HEK293 (cell line): ENCODE measurements around the gene MYH13.

ENCODE experiments used
- CTCF ChIA-PET: fragments of 350-600 bp; formaldehyde crosslinking; extraction: SDS; loops from one replicate; lab custom pipeline; 2021; ENCODE audit warnings: antibody characterized with exemption; lab: Yijun Ruan, JAX
- POLR2A ChIA-PET: fragments of 300-600 bp; formaldehyde crosslinking; extraction: SDS; loops from one replicate; lab custom pipeline; 2020; ENCODE audit warnings: antibody characterized with exemption, inconsistent platforms; lab: Yijun Ruan, JAX
- H3K27ac ChIP-seq: fragments of 200-500 bp; sonication (Bioruptor generic); 2 replicates; pipeline ENCODE4 v1.5.1; 2014; ENCODE audit warnings: low read depth, low read length, control low read depth, inconsistent platforms; ENCODE audit errors: extremely low read depth
- H3K36me3 ChIP-seq, 2 experiments: fragments of 200-500 bp in 1 of 2; sonication (Bioruptor generic) in 1 of 2; 1 replicate in 1 of 2; 2 replicates in 1 of 2; pipeline ENCODE4 v1.5.1; 2014 to 2017; ENCODE audit warnings: inconsistent platforms in 2 of 2, low read length in 2 of 2; ENCODE audit not compliant: control insufficient read depth in 2 of 2, insufficient read depth in 1 of 2
- H3K4me1 ChIP-seq: fragments of 200-500 bp; sonication (Bioruptor generic); 2 replicates; pipeline ENCODE4 v1.5.1; 2014; ENCODE audit warnings: mild to moderate bottlenecking, low read length, inconsistent platforms; ENCODE audit not compliant: control insufficient read depth, insufficient read depth
- H3K4me3 ChIP-seq: 2 replicates; pipeline ENCODE4 v1.5.1; 2011; ENCODE audit warnings: low read depth, mild to moderate bottlenecking, control low read depth, low read length, moderate library complexity
- H3K9me3 ChIP-seq: fragments of 200-500 bp; sonication (Bioruptor generic); 2 replicates; pipeline ENCODE4 v1.5.1; 2014; ENCODE audit warnings: low read depth, low read length, inconsistent platforms; ENCODE audit not compliant: control insufficient read depth, insufficient read depth
- EGR2 ChIP-seq: fragments of 450-650 bp; formaldehyde crosslinking; IDR thresholded peaks from 2 replicates; pipeline ENCODE4 v1.5.1; 2016; ENCODE audit warnings: low read depth, missing biosample characterization, missing genetic modification characterization
- GLI4 ChIP-seq: fragments of 450-650 bp; formaldehyde crosslinking; IDR thresholded peaks from 2 replicates; pipeline ENCODE4 v1.5.1; 2016; ENCODE audit warnings: missing biosample characterization, missing genetic modification characterization
- HOXA7 ChIP-seq: sonication (generic); formaldehyde crosslinking; IDR thresholded peaks from 2 replicates; pipeline ENCODE4 v1.8.1; 2022; ENCODE audit warnings: missing genetic modification reagents, borderline replicate concordance
- PBX3 ChIP-seq: sonication (generic); formaldehyde crosslinking; IDR thresholded peaks from 2 replicates; pipeline ENCODE4 v1.8.1; 2022; ENCODE audit warnings: mild to moderate bottlenecking, moderate library complexity, missing genetic modification reagents
- SETDB1 ChIP-seq: IDR thresholded peaks from one replicate; pipeline ENCODE4 v1.6.1; 2017; ENCODE audit warnings: mild to moderate bottlenecking, low read length, moderate library complexity, mixed read lengths; ENCODE audit not compliant: insufficient read length
- ZBTB1 ChIP-seq: fragments of 450-650 bp; formaldehyde crosslinking; IDR thresholded peaks from 2 replicates; pipeline ENCODE4 v1.5.1; 2016; ENCODE audit warnings: missing biosample characterization, missing genetic modification characterization
- ZEB2 ChIP-seq: fragments of 450-650 bp; formaldehyde crosslinking; IDR thresholded peaks from 2 replicates; pipeline ENCODE4 v1.5.1; 2016; ENCODE audit warnings: missing biosample characterization, missing genetic modification characterization
- ZFHX2 ChIP-seq: fragments of 450-650 bp; formaldehyde crosslinking; conservative IDR thresholded peaks from 2 replicates; pipeline ENCODE4 v1.5.1; 2016; ENCODE audit warnings: missing biosample characterization, missing genetic modification characterization
- ZNF114 ChIP-seq: fragments of 450-650 bp; formaldehyde crosslinking; IDR thresholded peaks from 2 replicates; pipeline ENCODE4 v1.5.0; 2017; ENCODE audit warnings: missing biosample characterization, missing genetic modification characterization
- ZNF138 ChIP-seq: fragments of 450-650 bp; formaldehyde crosslinking; IDR thresholded peaks from 2 replicates; pipeline ENCODE4 v1.5.1; 2016; ENCODE audit warnings: missing biosample characterization, missing genetic modification characterization, borderline replicate concordance
- ZNF174 ChIP-seq: fragments of 450-650 bp; formaldehyde crosslinking; IDR thresholded peaks from 2 replicates; pipeline ENCODE4 v1.5.0; 2017; ENCODE audit warnings: missing biosample characterization, mild to moderate bottlenecking, missing genetic modification characterization
- ZNF26 ChIP-seq: fragments of 450-650 bp; formaldehyde crosslinking; IDR thresholded peaks from 2 replicates; pipeline ENCODE4 v1.5.1; 2016; ENCODE audit warnings: missing biosample characterization, missing genetic modification characterization
- ZNF266 ChIP-seq: fragments of 450-650 bp; formaldehyde crosslinking; IDR thresholded peaks from 2 replicates; pipeline ENCODE4 v1.5.1; 2016; ENCODE audit warnings: missing biosample characterization, missing genetic modification characterization, low read depth
- ZNF416 ChIP-seq: fragments of 450-650 bp; formaldehyde crosslinking; IDR thresholded peaks from 2 replicates; pipeline ENCODE4 v1.5.1; 2016; ENCODE audit warnings: missing biosample characterization, missing genetic modification characterization
- ZNF549 ChIP-seq: fragments of 450-650 bp; IDR thresholded peaks from 2 replicates; pipeline ENCODE4 v1.5.1; 2018; ENCODE audit warnings: missing biosample characterization, missing genetic modification characterization, mild to moderate bottlenecking, inconsistent platforms, moderate library complexity
- ZNF747 ChIP-seq: fragments of 450-650 bp; formaldehyde crosslinking; IDR thresholded peaks from 2 replicates; pipeline ENCODE4 v1.5.1; 2016; ENCODE audit warnings: missing biosample characterization, missing genetic modification characterization
- TF ChIP-seq, protein P1 (sequence below): fragments of 450-650 bp; formaldehyde crosslinking; IDR thresholded peaks from 2 replicates; pipeline ENCODE4 v1.5.1; 2017; ENCODE audit warnings: missing biosample characterization, missing genetic modification characterization
- TF ChIP-seq, protein P2 (sequence below): fragments of 450-650 bp; formaldehyde crosslinking; IDR thresholded peaks from 2 replicates; pipeline ENCODE4 v1.5.1; 2017; ENCODE audit warnings: missing biosample characterization, missing genetic modification characterization
- TF ChIP-seq, protein P3 (sequence below): fragments of 450-650 bp; formaldehyde crosslinking; IDR thresholded peaks from 2 replicates; pipeline ENCODE4 v1.5.1; 2016; ENCODE audit warnings: missing biosample characterization, missing genetic modification characterization

MYH13 gene

DNA sequence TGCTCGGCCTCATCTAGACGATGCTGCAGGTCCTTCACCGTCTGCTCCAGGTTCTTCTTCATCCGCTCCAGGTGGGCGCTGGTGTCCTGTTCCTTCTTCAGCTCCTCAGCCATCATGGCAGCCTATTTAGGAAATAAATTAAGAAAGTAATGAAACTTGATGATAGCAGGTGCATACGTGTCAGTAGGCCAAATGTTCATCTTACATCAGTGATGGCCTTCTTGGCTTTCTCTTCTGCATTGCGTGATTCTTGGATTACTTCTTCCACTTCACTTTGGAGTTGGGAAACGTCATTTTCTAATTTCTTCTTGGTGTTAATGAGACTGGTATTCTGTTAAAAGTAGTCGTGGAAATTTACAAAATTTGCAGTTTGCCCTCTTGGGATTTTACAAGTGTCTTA is 20.1 kb upstream of the MYH13 start (continued):
- no peak for TF ChIP-seq EGR2 (tag by site-specific recombination)
- TF ChIP-seq, protein P1, sequence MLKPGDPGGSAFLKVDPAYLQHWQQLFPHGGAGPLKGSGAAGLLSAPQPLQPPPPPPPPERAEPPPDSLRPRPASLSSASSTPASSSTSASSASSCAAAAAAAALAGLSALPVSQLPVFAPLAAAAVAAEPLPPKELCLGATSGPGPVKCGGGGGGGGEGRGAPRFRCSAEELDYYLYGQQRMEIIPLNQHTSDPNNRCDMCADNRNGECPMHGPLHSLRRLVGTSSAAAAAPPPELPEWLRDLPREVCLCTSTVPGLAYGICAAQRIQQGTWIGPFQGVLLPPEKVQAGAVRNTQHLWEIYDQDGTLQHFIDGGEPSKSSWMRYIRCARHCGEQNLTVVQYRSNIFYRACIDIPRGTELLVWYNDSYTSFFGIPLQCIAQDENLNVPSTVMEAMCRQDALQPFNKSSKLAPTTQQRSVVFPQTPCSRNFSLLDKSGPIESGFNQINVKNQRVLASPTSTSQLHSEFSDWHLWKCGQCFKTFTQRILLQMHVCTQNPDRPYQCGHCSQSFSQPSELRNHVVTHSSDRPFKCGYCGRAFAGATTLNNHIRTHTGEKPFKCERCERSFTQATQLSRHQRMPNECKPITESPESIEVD (tag by site-specific recombination): no peak

DNA sequence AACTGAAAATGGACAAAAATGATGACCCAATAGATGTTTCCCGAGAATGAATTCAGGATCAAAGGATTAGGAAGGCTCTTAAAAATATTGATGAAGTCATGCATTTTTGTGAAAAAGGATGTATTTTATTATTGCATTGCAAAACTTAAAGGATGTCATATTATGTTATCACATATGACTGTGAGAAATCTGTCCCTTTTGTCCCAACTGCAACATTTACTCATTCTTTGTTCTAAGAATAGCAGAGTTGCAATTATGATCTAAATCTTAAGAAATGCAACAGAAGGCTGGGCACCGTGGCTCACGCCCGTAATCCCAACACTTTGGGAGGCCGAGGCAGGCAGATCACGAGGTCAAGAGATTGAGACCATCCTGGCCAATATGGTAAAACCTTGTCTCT is 13.1 kb upstream of the MYH13 start:
- H3K9me3 ChIP-seq: no peaks in the 10 kb centered on the region
- POLR2A ChIA-PET: no interaction called here
- CTCF ChIA-PET: no interaction called here
- H3K36me3 ChIP-seq: no peaks in the 10 kb centered on the region
- TF ChIP-seq ZNF747 (tag by site-specific recombination) (no peak), ZNF114 (tag by site-specific recombination) (no peak), GLI4 (tag by site-specific recombination) (no peak), ZNF266 (tag by site-specific recombination) (no peak), ZNF174 (no peak), ZNF416 (tag by site-specific recombination) (no peak), SETDB1 (no peak), HOXA7 (CRISPR knock-in tag) (no peak), ZFHX2 (no peak), ZBTB1 (no peak), ZNF26 (tag by site-specific recombination) (no peak), ZNF138 (tag by site-specific recombination) (no peak), ZNF549 (tag by site-specific recombination) (no peak), ZEB2 (tag by site-specific recombination) (no peak), PBX3 (CRISPR knock-in tag) (no peak)
- TF ChIP-seq, protein P2, sequence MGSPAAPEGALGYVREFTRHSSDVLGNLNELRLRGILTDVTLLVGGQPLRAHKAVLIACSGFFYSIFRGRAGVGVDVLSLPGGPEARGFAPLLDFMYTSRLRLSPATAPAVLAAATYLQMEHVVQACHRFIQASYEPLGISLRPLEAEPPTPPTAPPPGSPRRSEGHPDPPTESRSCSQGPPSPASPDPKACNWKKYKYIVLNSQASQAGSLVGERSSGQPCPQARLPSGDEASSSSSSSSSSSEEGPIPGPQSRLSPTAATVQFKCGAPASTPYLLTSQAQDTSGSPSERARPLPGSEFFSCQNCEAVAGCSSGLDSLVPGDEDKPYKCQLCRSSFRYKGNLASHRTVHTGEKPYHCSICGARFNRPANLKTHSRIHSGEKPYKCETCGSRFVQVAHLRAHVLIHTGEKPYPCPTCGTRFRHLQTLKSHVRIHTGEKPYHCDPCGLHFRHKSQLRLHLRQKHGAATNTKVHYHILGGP (tag by site-specific recombination): no peak
- TF ChIP-seq, protein P3, sequence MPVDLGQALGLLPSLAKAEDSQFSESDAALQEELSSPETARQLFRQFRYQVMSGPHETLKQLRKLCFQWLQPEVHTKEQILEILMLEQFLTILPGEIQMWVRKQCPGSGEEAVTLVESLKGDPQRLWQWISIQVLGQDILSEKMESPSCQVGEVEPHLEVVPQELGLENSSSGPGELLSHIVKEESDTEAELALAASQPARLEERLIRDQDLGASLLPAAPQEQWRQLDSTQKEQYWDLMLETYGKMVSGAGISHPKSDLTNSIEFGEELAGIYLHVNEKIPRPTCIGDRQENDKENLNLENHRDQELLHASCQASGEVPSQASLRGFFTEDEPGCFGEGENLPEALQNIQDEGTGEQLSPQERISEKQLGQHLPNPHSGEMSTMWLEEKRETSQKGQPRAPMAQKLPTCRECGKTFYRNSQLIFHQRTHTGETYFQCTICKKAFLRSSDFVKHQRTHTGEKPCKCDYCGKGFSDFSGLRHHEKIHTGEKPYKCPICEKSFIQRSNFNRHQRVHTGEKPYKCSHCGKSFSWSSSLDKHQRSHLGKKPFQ (tag by site-specific recombination): no peak
- no peak overlapping the region for H3K27ac ChIP-seq
- H3K4me3 ChIP-seq: no peak overlapping the region
- no peaks in the 10 kb centered on the region for H3K4me1 ChIP-seq
